Spleen (tissue), 11 donors: ENCODE results near the gene ZNRF3. TPM values are rescaled to one million over a fixed set of nuclear protein-coding genes. Genes with fewer than 3 reads are reported as not detected.

Source experiments
- DNase-seq: peaks from one replicate; pipeline ENCODE4 v3.0.0-alpha.2; 2020
- H3K27ac ChIP-seq, 8 donors: fragments of 200-600 bp; sonication (generic) in 7 of 8; 1 replicate in 4 of 8; 2 replicates in 4 of 8; pipeline versions ENCODE4 v1.5.0 to v1.8.0; 2016 to 2021; ENCODE audit warnings: inconsistent platforms in 4 of 8, mild to moderate bottlenecking in 4 of 8, moderate library complexity in 1 of 8
- H3K27me3 ChIP-seq, 7 donors: fragments of 200-600 bp; sonication (generic) in 6 of 7; replicated peaks in 1 of 7; 1 replicate in 4 of 7; 2 replicates in 3 of 7; pipeline versions ENCODE4 v1.5.0 to v1.8.0; 2016 to 2021; ENCODE audit warnings: inconsistent platforms in 3 of 7, mild to moderate bottlenecking in 1 of 7
- H3K36me3 ChIP-seq, 6 donors: fragments of 200-600 bp; sonication (generic) in 5 of 6; 1 replicate in 4 of 6; 2 replicates in 2 of 6; pipeline versions ENCODE4 v1.5.0 to v1.8.0; 2016 to 2021; ENCODE audit warnings: inconsistent platforms in 2 of 6
- H3K4me1 ChIP-seq, 6 donors: fragments of 200-600 bp; sonication (generic) in 5 of 6; 1 replicate in 3 of 6; 2 replicates in 3 of 6; pipeline versions ENCODE4 v1.5.0 to v1.8.0; 2016 to 2021; ENCODE audit warnings: inconsistent platforms in 3 of 6
- H3K4me3 ChIP-seq, 8 donors: fragments of 200-600 bp; sonication (generic) in 7 of 8; 1 replicate in 4 of 8; 2 replicates in 4 of 8; pipeline versions ENCODE4 v1.5.0 to v1.8.0; 2016 to 2021; ENCODE audit warnings: inconsistent platforms in 4 of 8, mild to moderate bottlenecking in 4 of 8, moderate library complexity in 2 of 8
- H3K9me3 ChIP-seq, 8 donors: fragments of 200-600 bp; sonication (generic) in 7 of 8; 1 replicate in 4 of 8; 2 replicates in 4 of 8; pipeline versions ENCODE4 v1.5.0 to v1.8.0; 2016 to 2021; ENCODE audit warnings: inconsistent platforms in 4 of 8
- POLR2A ChIP-seq, 3 donors: fragments of 450-650 bp; IDR thresholded peaks; one replicate each; pipeline ENCODE4 v1.5.1; 2017; ENCODE audit warnings: antibody characterized with exemption in 3 of 3, mild to moderate bottlenecking in 1 of 3
- POLR2AphosphoS5 ChIP-seq, 3 donors: sonication (generic); formaldehyde crosslinking; IDR thresholded peaks; one replicate each; pipeline ENCODE4 v1.5.1; 2017; ENCODE audit warnings: antibody characterized with exemption in 3 of 3
- WGBS, 5 donors: extraction: QIAGEN DNeasy Blood & Tissue Kit in 3 of 5; methylation state at CpG; one replicate each; pipeline versions ENCODE4 v1.1.5 to v1.1.7; 2013 to 2018; 5-methylcytosine and 5-hydroxymethylcytosine counted together
- intact Hi-C: fragments of 100-400 bp; cut with DNase I; formaldehyde crosslinking; loops from one replicate; pipeline ENCODE4 v1.15.0; 2023; ENCODE audit warnings: low total_unique reads
- polyA plus RNA-seq, 3 donors: library from polyadenylated mRNA; stranded (reverse); fragments of 200-250 nt; gene quantifications; one replicate each; pipeline ENCODE4 v1.2.1, GENCODE V29; 2013
- total RNA-seq, 7 donors: library from RNA; depleted of rRNA in 3 of 7; stranded (reverse); fragments of >200 nt in 3 of 7; fragmentation: NEBNext Ultra II Directional in 4 of 7; extraction: Animal tissue kit (Norgen Biotek cat#: 25700) in 4 of 7; gene quantifications; one replicate each; pipeline versions ENCODE4 v1.1.0 to v1.2.1, GENCODE V29; 2016 to 2021
- TF ChIP-seq, protein P1 (sequence below), 11 experiments: fragments of 200-600 bp in 7 of 11; fragments of 450-650 bp in 4 of 11; sonication (generic) in 4 of 11; IDR thresholded peaks in 8 of 11; conservative IDR thresholded peaks in 3 of 11; 1 replicate in 7 of 11; 2 replicates in 4 of 11; pipeline versions ENCODE4 v1.4.0 to v1.8.0; 2016 to 2021; ENCODE audit warnings: antibody characterized with exemption in 11 of 11, inconsistent platforms in 4 of 11, mild to moderate bottlenecking in 1 of 11
- donor health status: healthy with polysubstance abuse.
- donor health status: DM: no; HTN: no; CAD: no; lungs with moderate emphysema.
- donor health status: DM: no; HTN: no; CAD: no.
- donor health status: Bipolar disorder and iron deficiency.
- donor health status: healthy.
- donor health status: DM: no; HTN: no; CAD: no.
- donor health status: DM: yes; HTN: yes; CAD: no.

The ZNRF3 gene
- total and polyA plus RNA-seq, 10 donors, result 0.15 to 4.5 (median 2.6) TPM

DNA sequence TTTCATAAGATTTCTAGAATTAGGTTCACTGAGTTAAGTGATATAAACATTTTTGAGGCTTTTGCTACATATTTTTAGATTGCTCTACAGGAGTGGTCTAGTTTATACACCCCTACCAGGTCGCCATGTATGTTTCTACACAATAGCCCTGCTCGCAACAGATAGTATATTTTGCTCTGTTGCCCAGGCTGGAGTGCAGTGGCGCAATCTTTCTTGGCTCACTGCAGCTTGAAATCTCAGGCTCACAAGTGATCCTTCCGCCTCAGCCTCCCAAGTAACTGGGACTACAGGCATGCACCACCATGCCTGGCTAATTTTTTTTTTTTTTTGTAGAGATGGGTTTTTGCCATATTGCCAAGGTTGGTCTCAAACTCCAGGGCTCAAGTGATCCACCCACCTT lies 10.4 kb downstream of the ZNRF3 start:
- TF ChIP-seq POLR2A (IDR thresholded peaks at IDR 0.05) (no peak), POLR2AphosphoS5 (IDR thresholded peaks at IDR 0.05) (no peak)
- TF ChIP-seq, protein P1, sequence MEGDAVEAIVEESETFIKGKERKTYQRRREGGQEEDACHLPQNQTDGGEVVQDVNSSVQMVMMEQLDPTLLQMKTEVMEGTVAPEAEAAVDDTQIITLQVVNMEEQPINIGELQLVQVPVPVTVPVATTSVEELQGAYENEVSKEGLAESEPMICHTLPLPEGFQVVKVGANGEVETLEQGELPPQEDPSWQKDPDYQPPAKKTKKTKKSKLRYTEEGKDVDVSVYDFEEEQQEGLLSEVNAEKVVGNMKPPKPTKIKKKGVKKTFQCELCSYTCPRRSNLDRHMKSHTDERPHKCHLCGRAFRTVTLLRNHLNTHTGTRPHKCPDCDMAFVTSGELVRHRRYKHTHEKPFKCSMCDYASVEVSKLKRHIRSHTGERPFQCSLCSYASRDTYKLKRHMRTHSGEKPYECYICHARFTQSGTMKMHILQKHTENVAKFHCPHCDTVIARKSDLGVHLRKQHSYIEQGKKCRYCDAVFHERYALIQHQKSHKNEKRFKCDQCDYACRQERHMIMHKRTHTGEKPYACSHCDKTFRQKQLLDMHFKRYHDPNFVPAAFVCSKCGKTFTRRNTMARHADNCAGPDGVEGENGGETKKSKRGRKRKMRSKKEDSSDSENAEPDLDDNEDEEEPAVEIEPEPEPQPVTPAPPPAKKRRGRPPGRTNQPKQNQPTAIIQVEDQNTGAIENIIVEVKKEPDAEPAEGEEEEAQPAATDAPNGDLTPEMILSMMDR (IDR thresholded peaks at IDR 0.05 in 8 of 11, conservative IDR thresholded peaks at IDR 0.05 in 3 of 11), result no peak
- WGBS, 5 donors, result 76 to 94% (median 84%) methylated on average over 4 of the region's 4 CpGs
- Histone ChIP-seq H3K9me3 (no peaks in the 10 kb centered on the region), H3K27ac (no peak overlapping the region), H3K4me1 (peaks cover 0 to 37% (median 11%) of the 10 kb centered on the region in 6 donors), H3K27me3 (no peaks in the 10 kb centered on the region), H3K36me3 (no peaks in the 10 kb centered on the region), H3K4me3 (no peak overlapping the region)
- DNase-seq, result no peak
- intact Hi-C loops, result no loop called here

DNA sequence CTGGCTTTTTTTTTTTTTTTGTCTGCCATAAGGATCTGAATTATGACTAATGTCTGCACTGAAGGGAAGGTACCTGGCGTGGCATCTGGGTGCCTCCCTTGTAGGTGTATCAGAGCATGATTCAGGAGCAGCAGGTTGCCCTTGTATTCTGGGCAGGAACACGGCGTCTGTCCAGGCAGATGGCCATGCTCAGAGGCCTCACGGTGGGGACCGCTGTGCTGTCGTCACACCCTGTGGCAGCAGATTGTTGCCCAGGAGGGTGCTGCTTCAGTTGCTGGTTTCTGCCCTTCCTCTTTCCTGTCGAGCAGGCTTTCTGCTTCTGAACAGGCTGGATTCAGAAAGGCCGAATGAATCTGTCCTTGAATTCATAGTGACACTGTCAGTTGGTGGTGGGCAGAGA lies 11.0 kb downstream of the ZNRF3 start:
- peak; percentile 77 for DNase-seq
- intact Hi-C loops, result no loop called here
- no peaks in the 10 kb centered on the region for H3K9me3 ChIP-seq
- H3K4me3 ChIP-seq, result no peak overlapping the region
- peaks cover 0 to 42% (median 15%) of the 10 kb centered on the region in 6 donors for H3K4me1 ChIP-seq
- no peaks in the 10 kb centered on the region for H3K27me3 ChIP-seq
- 30 to 54% (median 35%) methylated on average over 8 of the region's 8 CpGs for WGBS, 5 donors
- no peak overlapping the region for H3K27ac ChIP-seq
- H3K36me3 ChIP-seq, result no peaks in the 10 kb centered on the region
- TF ChIP-seq POLR2AphosphoS5 (IDR thresholded peaks at IDR 0.05) (no peak), POLR2A (IDR thresholded peaks at IDR 0.05) (no peak)
- TF ChIP-seq, protein P1 (IDR thresholded peaks at IDR 0.05 in 8 of 11, conservative IDR thresholded peaks at IDR 0.05 in 3 of 11), result no peak

DNA sequence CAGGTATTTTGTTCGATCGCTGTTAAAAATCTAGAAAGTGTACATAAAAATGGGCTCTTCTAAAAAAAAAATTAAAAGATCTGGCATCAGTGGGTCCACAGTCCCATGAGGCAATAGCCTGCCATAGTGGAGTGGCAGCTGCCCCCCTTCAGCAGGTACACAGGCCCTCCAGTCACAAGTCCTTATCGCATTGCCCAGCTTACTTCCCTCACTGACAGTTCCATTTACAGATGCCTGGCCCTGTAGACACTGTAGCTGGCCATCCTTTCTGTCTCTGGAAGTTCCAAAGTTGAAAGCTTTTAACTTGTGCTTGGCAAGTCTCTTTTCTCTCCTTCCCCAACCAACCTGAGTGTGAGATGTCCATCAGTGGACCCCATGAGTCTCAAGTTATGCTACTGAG lies 11.4 kb downstream of the ZNRF3 start:
- no peak overlapping the region for H3K27ac ChIP-seq
- no peak overlapping the region for H3K4me3 ChIP-seq
- intact Hi-C loops, result no loop called here
- TF ChIP-seq POLR2AphosphoS5 (IDR thresholded peaks at IDR 0.05) (no peak), POLR2A (IDR thresholded peaks at IDR 0.05) (no peak)
- TF ChIP-seq, protein P1 (IDR thresholded peaks at IDR 0.05 in 8 of 11, conservative IDR thresholded peaks at IDR 0.05 in 3 of 11), result no peak
- H3K36me3 ChIP-seq, result no peaks in the 10 kb centered on the region
- DNase-seq, result no peak
- no peaks in the 10 kb centered on the region for H3K9me3 ChIP-seq
- no peaks in the 10 kb centered on the region for H3K27me3 ChIP-seq
- WGBS, 5 donors, result 66 to 83% (median 73%) methylated on average over 3 of the region's 3 CpGs
- H3K4me1 ChIP-seq, result peaks cover 0 to 47% (median 17%) of the 10 kb centered on the region in 6 donors

DNA sequence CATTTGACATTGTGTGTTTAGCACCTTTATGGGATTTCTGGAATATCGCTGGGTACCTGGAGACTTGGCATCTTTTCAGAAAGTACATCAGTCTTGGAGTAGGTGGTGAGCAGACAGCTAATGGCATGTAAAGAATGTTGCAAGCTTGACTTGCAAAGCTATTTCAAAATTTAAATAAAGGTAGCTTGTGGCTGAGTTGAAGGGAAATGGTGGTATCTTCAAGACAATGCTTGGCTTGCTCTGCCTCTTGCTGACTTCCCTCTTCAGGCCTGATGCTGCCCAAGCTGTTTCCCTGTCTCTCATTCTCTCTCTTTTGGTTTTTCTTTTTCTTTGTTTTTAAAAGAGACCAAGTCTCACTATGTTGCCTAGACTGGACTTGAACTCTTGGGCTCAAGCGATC lies 13.2 kb downstream of the ZNRF3 start:
- Histone ChIP-seq H3K9me3 (no peaks in the 10 kb centered on the region), H3K27ac (no peak overlapping the region), H3K36me3 (no peaks in the 10 kb centered on the region), H3K27me3 (no peaks in the 10 kb centered on the region), H3K4me3 (no peak overlapping the region), H3K4me1 (peaks cover 0 to 51% (median 17%) of the 10 kb centered on the region in 6 donors)
- WGBS, 5 donors, result 86 to 96% (median 94%) methylated on average over 2 of the region's 2 CpGs
- no peak for DNase-seq
- TF ChIP-seq, protein P1 (IDR thresholded peaks at IDR 0.05 in 8 of 11, conservative IDR thresholded peaks at IDR 0.05 in 3 of 11), result no peak
- no peak for TF ChIP-seq POLR2AphosphoS5 (IDR thresholded peaks at IDR 0.05)
- no peak for TF ChIP-seq POLR2A (IDR thresholded peaks at IDR 0.05)
- intact Hi-C loops, result no loop called here
